Breast epithelium (tissue), 4 donors: Measurements from ENCODE around the gene MS4A3. TPM values are rescaled to one million over a fixed set of nuclear protein-coding genes. Genes with fewer than 3 reads are reported as not detected.

ENCODE experiments used
- DNase-seq, 2 donors: peaks; one replicate each; pipeline ENCODE4 v3.0.0-alpha.2; 2019; ENCODE audit warnings: low spot score in 2 of 2
- H3K27ac ChIP-seq, 2 donors: fragments of 200-600 bp; sonication (generic) in 1 of 2; one replicate each; pipeline ENCODE4 v1.5.1; 2016 to 2019; ENCODE audit warnings: mild to moderate bottlenecking in 1 of 2
- H3K27me3 ChIP-seq, 2 donors: fragments of 200-600 bp; sonication (generic) in 1 of 2; one replicate each; pipeline versions ENCODE4 v1.5.1 to v1.6.0; 2017 to 2019; ENCODE audit warnings: control low read depth in 1 of 2, mild to moderate bottlenecking in 1 of 2
- H3K36me3 ChIP-seq: fragments of 200-600 bp; one replicate; pipeline ENCODE4 v1.5.1; 2019
- H3K4me1 ChIP-seq, 2 donors: fragments of 200-600 bp; sonication (generic); one replicate each; pipeline ENCODE4 v1.5.1; 2016 to 2019; ENCODE audit warnings: control low read depth in 1 of 2
- H3K4me3 ChIP-seq, 3 donors: fragments of 200-600 bp; sonication (generic); 1 replicate in 2 of 3; 2 replicates in 1 of 3; pipeline ENCODE4 v1.5.1; 2016 to 2019; ENCODE audit warnings: mild to moderate bottlenecking in 3 of 3, moderate library complexity in 2 of 3
- H3K9me3 ChIP-seq, 2 donors: fragments of 200-600 bp; sonication (generic) in 1 of 2; one replicate each; pipeline ENCODE4 v1.5.1; 2016 to 2019; ENCODE audit warnings: control low read depth in 1 of 2
- POLR2A ChIP-seq: fragments of 450-650 bp; IDR thresholded peaks from one replicate; pipeline ENCODE4 v1.6.1; 2016; ENCODE audit warnings: antibody characterized with exemption, mild to moderate bottlenecking, moderate library complexity
- POLR2AphosphoS5 ChIP-seq, 3 donors: sonication (generic); formaldehyde crosslinking; IDR thresholded peaks; one replicate each; pipeline ENCODE4 v1.6.1; 2017; ENCODE audit warnings: antibody characterized with exemption in 3 of 3
- intact Hi-C: fragments of 100-400 bp; cut with DNase I; formaldehyde crosslinking; loops from one replicate; pipeline ENCODE4 v1.15.1; 2023; ENCODE audit warnings: low total_unique reads
- total RNA-seq, 3 donors: library from RNA; depleted of rRNA; stranded (reverse); fragments of >200 nt; gene quantifications; one replicate each; pipeline ENCODE4 v1.1.0, GENCODE V29; 2016
- TF ChIP-seq, protein P1 (sequence below), 3 donors: fragments of 450-650 bp; IDR thresholded peaks; one replicate each; pipeline ENCODE4 v1.5.1; 2016 to 2017; ENCODE audit warnings: antibody characterized with exemption in 3 of 3, mild to moderate bottlenecking in 3 of 3, moderate library complexity in 3 of 3

Gene MS4A3
- total RNA-seq, 3 donors from 2014 or later: not detected

DNA sequence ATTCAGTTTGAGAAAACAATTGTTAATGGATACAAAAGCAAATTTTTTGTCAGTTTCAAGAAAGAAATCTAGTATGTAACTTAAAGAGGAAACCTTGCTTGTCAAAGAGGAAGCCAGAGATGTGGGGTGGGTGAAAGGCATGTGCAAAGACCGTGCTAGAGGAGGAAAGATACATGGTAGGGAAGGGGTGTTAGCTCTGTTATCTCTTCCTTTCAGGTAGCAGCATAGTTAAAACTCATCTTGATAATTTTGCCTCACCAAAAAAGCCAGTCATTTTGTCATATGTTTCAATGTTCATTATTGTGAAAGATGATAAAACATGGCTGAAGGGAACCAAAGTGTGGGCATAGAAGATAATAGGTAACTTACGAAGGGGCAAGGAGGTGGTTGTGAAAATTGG is 29.4 kb downstream of the MS4A3 start:
- no peaks in the 10 kb centered on the region for H3K9me3 ChIP-seq
- intact Hi-C loops: no loop called here
- no peaks in the 10 kb centered on the region for H3K36me3 ChIP-seq
- TF ChIP-seq POLR2A (no peak), POLR2AphosphoS5 (IDR thresholded peaks at IDR 0.05) (no peak)
- TF ChIP-seq, protein P1, sequence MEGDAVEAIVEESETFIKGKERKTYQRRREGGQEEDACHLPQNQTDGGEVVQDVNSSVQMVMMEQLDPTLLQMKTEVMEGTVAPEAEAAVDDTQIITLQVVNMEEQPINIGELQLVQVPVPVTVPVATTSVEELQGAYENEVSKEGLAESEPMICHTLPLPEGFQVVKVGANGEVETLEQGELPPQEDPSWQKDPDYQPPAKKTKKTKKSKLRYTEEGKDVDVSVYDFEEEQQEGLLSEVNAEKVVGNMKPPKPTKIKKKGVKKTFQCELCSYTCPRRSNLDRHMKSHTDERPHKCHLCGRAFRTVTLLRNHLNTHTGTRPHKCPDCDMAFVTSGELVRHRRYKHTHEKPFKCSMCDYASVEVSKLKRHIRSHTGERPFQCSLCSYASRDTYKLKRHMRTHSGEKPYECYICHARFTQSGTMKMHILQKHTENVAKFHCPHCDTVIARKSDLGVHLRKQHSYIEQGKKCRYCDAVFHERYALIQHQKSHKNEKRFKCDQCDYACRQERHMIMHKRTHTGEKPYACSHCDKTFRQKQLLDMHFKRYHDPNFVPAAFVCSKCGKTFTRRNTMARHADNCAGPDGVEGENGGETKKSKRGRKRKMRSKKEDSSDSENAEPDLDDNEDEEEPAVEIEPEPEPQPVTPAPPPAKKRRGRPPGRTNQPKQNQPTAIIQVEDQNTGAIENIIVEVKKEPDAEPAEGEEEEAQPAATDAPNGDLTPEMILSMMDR (IDR thresholded peaks at IDR 0.05): no peak
- no peak overlapping the region for H3K27ac ChIP-seq
- H3K4me1 ChIP-seq: no peaks in the 10 kb centered on the region
- DNase-seq: no peak
- no peaks in the 10 kb centered on the region for H3K27me3 ChIP-seq
- no peak overlapping the region for H3K4me3 ChIP-seq

DNA sequence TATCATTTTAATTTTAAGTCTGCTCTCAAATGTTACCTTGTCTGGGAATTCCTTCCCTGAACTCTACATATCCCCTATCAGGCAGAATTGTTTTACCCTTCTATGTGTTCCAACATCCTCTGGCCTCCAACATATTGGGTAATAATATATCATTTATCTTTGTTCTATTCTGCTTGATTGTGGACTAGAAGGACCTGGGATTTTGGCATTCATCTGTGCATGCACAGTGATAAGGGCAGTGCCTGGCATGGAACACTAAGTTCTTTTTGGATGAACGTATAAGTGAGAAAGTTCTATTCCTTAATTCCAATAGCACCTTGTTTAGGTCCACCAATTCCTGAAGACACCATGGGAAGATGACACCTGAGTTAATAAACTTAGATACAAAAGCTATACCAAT is 30.8 kb downstream of the MS4A3 start:
- no peak for DNase-seq
- Histone ChIP-seq H3K4me3 (no peak overlapping the region), H3K27me3 (no peaks in the 10 kb centered on the region), H3K4me1 (no peaks in the 10 kb centered on the region), H3K9me3 (no peaks in the 10 kb centered on the region), H3K36me3 (no peaks in the 10 kb centered on the region), H3K27ac (no peak overlapping the region)
- intact Hi-C loops: no loop called here
- TF ChIP-seq POLR2AphosphoS5 (IDR thresholded peaks at IDR 0.05): no peak
- TF ChIP-seq, protein P1 (IDR thresholded peaks at IDR 0.05): no peak
- no peak for TF ChIP-seq POLR2A

DNA sequence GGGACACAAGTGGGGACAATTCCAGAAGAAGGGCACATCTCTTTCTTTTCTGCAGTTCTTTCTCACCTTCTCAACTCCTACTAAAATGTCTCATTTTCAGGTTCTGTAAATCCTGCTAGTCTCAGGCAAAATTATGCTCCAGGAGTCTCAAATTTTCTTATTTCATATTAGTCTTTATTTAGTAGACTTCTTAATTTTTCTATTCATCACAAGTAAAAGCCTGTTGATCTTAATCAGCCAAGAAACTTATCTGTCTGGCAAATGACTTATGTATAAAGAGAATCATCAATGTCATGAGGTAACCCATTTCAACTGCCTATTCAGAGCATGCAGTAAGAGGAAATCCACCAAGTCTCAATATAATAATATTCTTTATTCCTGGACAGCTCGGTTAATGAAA is 31.9 kb downstream of the MS4A3 start, which contains the start of gene MS4A2:
Gene MS4A2 (plus strand): TSS at position 301 of the 400 bp plus-strand sequence. CDS start 102 bp downstream, outside the sequence.
- intact Hi-C loops: no loop called here
- Histone ChIP-seq H3K4me1 (no peaks in the 10 kb centered on the region), H3K9me3 (no peaks in the 10 kb centered on the region), H3K4me3 (no peak within 1 kb of the TSS), H3K36me3 (no peaks in the 10 kb centered on the region), H3K27ac (no peak within 1 kb of the TSS), H3K27me3 (no peaks in the 10 kb centered on the region)
- TF ChIP-seq POLR2A (no peak), POLR2AphosphoS5 (IDR thresholded peaks at IDR 0.05) (no peak)
- TF ChIP-seq, protein P1 (IDR thresholded peaks at IDR 0.05): no peak
- DNase-seq: no peak

DNA sequence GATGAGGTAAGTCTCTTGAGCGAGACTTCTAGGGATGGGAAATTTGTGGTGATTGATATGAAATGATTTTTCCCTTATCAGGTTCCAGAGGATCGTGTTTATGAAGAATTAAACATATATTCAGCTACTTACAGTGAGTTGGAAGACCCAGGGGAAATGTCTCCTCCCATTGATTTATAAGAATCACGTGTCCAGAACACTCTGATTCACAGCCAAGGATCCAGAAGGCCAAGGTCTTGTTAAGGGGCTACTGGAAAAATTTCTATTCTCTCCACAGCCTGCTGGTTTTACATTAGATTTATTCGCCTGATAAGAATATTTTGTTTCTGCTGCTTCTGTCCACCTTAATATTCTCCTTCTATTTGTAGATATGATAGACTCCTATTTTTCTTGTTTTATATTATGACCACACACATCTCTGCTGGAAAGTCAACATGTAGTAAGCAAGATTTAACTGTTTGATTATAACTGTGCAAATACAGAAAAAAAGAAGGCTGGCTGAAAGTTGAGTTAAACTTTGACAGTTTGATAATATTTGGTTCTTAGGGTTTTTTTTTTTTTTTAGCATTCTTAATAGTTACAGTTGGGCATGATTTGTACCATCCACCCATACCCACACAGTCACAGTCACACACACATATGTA is 39.1 kb downstream of the MS4A3 start:
- H3K27me3 ChIP-seq: peaks cover 0 to 4% of the 10 kb centered on the region in 2 donors
- intact Hi-C loops: no loop called here
- H3K4me3 ChIP-seq: no peak overlapping the region
- TF ChIP-seq POLR2AphosphoS5 (IDR thresholded peaks at IDR 0.05) (no peak), POLR2A (no peak)
- TF ChIP-seq, protein P1 (IDR thresholded peaks at IDR 0.05): no peak
- H3K4me1 ChIP-seq: no peaks in the 10 kb centered on the region
- no peak overlapping the region for H3K27ac ChIP-seq
- DNase-seq: no peak
- no peaks in the 10 kb centered on the region for H3K36me3 ChIP-seq
- H3K9me3 ChIP-seq: no peaks in the 10 kb centered on the region

DNA sequence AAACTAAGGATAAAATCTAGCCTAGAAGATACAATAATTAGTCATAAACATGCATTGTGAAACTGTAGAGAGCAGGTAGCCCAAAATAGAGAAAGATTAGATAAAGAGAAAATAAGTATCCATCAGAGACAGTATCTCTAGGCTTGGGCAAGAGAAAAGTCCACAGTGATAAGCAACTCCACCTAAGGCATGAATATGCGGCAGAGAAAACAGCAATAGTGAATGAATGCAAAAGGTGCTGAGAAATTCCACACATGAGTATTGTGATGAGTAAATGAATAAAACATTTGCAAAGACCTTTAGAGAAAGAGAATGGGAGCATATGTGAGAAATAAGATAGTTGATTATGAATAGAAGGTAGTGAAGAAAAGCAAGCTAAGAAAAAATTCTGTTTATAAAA is 40.7 kb downstream of the MS4A3 start:
- H3K9me3 ChIP-seq: no peaks in the 10 kb centered on the region
- H3K27me3 ChIP-seq: peaks cover 0 to 4% of the 10 kb centered on the region in 2 donors
- no peaks in the 10 kb centered on the region for H3K36me3 ChIP-seq
- H3K27ac ChIP-seq: no peak overlapping the region
- no peaks in the 10 kb centered on the region for H3K4me1 ChIP-seq
- intact Hi-C loops: no loop called here
- H3K4me3 ChIP-seq: no peak overlapping the region
- DNase-seq: no peak
- TF ChIP-seq POLR2A (no peak), POLR2AphosphoS5 (IDR thresholded peaks at IDR 0.05) (no peak)
- TF ChIP-seq, protein P1 (IDR thresholded peaks at IDR 0.05): no peak
